BLaER1 treated with 17β-estradiol and CSF1 and Interleukin-3, amounts not matched to agents 10 nM and 100 nM (cell line): Measurements from ENCODE around the gene SH2B3.

ENCODE experiments used
- H3K27ac ChIP-seq, 11 experiments: shearing (Covaris generic); formaldehyde crosslinking; 2 replicates each; pipeline ENCODE4 v1.8.1; 2022
- H3K27me3 ChIP-seq, 11 experiments: shearing (Covaris generic); formaldehyde crosslinking; 2 replicates each; pipeline ENCODE4 v1.8.1; 2022
- H3K36me3 ChIP-seq, 11 experiments: shearing (Covaris generic); formaldehyde crosslinking; 2 replicates each; pipeline ENCODE4 v1.8.1; 2022
- H3K4me1 ChIP-seq, 10 experiments: shearing (Covaris generic); formaldehyde crosslinking; 2 replicates each; pipeline ENCODE4 v1.8.1; 2022
- H3K4me2 ChIP-seq, 11 experiments: shearing (Covaris generic); formaldehyde crosslinking; 2 replicates each; pipeline ENCODE4 v1.8.1; 2022
- H3K4me3 ChIP-seq, 10 experiments: shearing (Covaris generic); formaldehyde crosslinking; 2 replicates each; pipeline ENCODE4 v1.8.1; 2022
- H3K9ac ChIP-seq, 11 experiments: shearing (Covaris generic); formaldehyde crosslinking; 2 replicates each; pipeline ENCODE4 v1.8.1; 2022
- H3K9me3 ChIP-seq, 11 experiments: shearing (Covaris generic); formaldehyde crosslinking; replicated peaks in 1 of 11; 2 replicates each; pipeline ENCODE4 v1.8.1; 2022
- H4K20me1 ChIP-seq, 11 experiments: shearing (Covaris generic); formaldehyde crosslinking; 2 replicates each; pipeline ENCODE4 v1.8.1; 2022
- Cebpa-rat ChIP-seq, 11 experiments: shearing (Covaris generic); IDR thresholded peaks; 2 replicates each; pipeline ENCODE4 v1.8.1; 2022

The SH2B3 gene

GRCh38 chr12:111405149-111405858, 419 bp upstream of the SH2B3 start:
- Histone ChIP-seq H3K27ac (peak overlapping the region; percentile 49 to 99 (median 97); a peak in 21 of 22 replicates), H3K9ac (peak overlapping the region; percentile 92 to 99 (median 98)), H3K36me3 (peaks cover 0 to 26% (median 8%) of the 10 kb centered on the region in 11 experiments; a peak in 11 of 22 replicates), H3K27me3 (no peaks in the 10 kb centered on the region), H3K4me1 (peaks cover 65 to 79% (median 74%) of the 10 kb centered on the region in 10 experiments), H3K4me3 (peak overlapping the region; percentile 84 to 100 (median 98)), H3K4me2 (peak overlapping the region; percentile 84 to 99 (median 90)), H3K9me3 (no peaks in the 10 kb centered on the region), H4K20me1 (peaks cover 32 to 42% (median 35%) of the 10 kb centered on the region in 11 experiments)
- TF ChIP-seq Cebpa-rat (IDR thresholded peaks at IDR 0.05), result peak in 7 of 11 experiments; percentile 55 to 81 (median 74); a peak in 9 of 22 replicates

- peak overlapping the region; percentile 93 to 99 (median 97) for H3K27ac ChIP-seq
- H3K4me3 ChIP-seq, result peak overlapping the region; percentile 84 to 100 (median 98)
- H3K9me3 ChIP-seq, result no peaks in the 10 kb centered on the region
- H3K4me1 ChIP-seq, result peaks cover 73 to 81% (median 78%) of the 10 kb centered on the region in 10 experiments
- no peak for TF ChIP-seq Cebpa-rat (IDR thresholded peaks at IDR 0.05)
- peaks cover 46 to 57% (median 50%) of the 10 kb centered on the region in 11 experiments for H4K20me1 ChIP-seq
- H3K36me3 ChIP-seq, result peaks cover 0 to 40% (median 8%) of the 10 kb centered on the region in 11 experiments; a peak in 11 of 22 replicates
- no peaks in the 10 kb centered on the region for H3K27me3 ChIP-seq
- peak overlapping the region; percentile 92 to 99 (median 98) for H3K9ac ChIP-seq
- peak overlapping the region; percentile 98 to 100 (median 100) for H3K4me2 ChIP-seq
Observed at GRCh38 chr12:111406474-111407376, 1.0 kb downstream of the SH2B3 start.

GRCh38 chr12:111407377-111408115, 1.8 kb downstream of the SH2B3 start:
- H3K27ac ChIP-seq, result peak overlapping the region; percentile 93 to 99 (median 97)
- H3K4me3 ChIP-seq, result peak overlapping the region; percentile 84 to 100 (median 98)
- peaks cover 54 to 65% (median 58%) of the 10 kb centered on the region in 11 experiments for H4K20me1 ChIP-seq
- H3K9ac ChIP-seq, result peak overlapping the region; percentile 92 to 99 (median 98)
- no peaks in the 10 kb centered on the region for H3K9me3 ChIP-seq
- no peak for TF ChIP-seq Cebpa-rat (IDR thresholded peaks at IDR 0.05)
- no peaks in the 10 kb centered on the region for H3K27me3 ChIP-seq
- H3K4me2 ChIP-seq, result peak overlapping the region; percentile 98 to 100 (median 100)
- H3K4me1 ChIP-seq, result peaks cover 73 to 84% (median 80%) of the 10 kb centered on the region in 10 experiments
- peaks cover 0 to 44% (median 9%) of the 10 kb centered on the region in 11 experiments; a peak in 11 of 22 replicates for H3K36me3 ChIP-seq

- Histone ChIP-seq H4K20me1 (peaks cover 60 to 70% (median 63%) of the 10 kb centered on the region in 11 experiments), H3K9ac (peak overlapping the region; percentile 92 to 99 (median 98); a peak in 21 of 22 replicates), H3K4me1 (peaks cover 73 to 84% (median 80%) of the 10 kb centered on the region in 10 experiments), H3K9me3 (no peaks in the 10 kb centered on the region), H3K27ac (peak overlapping the region; percentile 70 to 99 (median 97); a peak in 19 of 22 replicates), H3K4me2 (peak overlapping the region; percentile 98 to 100 (median 100)), H3K36me3 (peaks cover 0 to 49% (median 14%) of the 10 kb centered on the region in 11 experiments; a peak in 13 of 22 replicates), H3K27me3 (no peaks in the 10 kb centered on the region), H3K4me3 (peak overlapping the region; percentile 84 to 100 (median 98))
- no peak for TF ChIP-seq Cebpa-rat (IDR thresholded peaks at IDR 0.05)
Observed at GRCh38 chr12:111408116-111408440, 2.4 kb downstream of the SH2B3 start.

GRCh38 chr12:111408686-111409402, 3.1 kb downstream of the SH2B3 start:
- H3K9me3 ChIP-seq, result no peaks in the 10 kb centered on the region
- no peaks in the 10 kb centered on the region for H3K27me3 ChIP-seq
- H3K4me3 ChIP-seq, result peak overlapping the region; percentile 44 to 100 (median 98)
- peaks cover 67 to 78% (median 71%) of the 10 kb centered on the region in 11 experiments for H4K20me1 ChIP-seq
- peaks cover 75 to 84% (median 80%) of the 10 kb centered on the region in 10 experiments for H3K4me1 ChIP-seq
- H3K36me3 ChIP-seq, result peaks cover 0 to 57% (median 22%) of the 10 kb centered on the region in 11 experiments; a peak in 17 of 22 replicates
- no peak for TF ChIP-seq Cebpa-rat (IDR thresholded peaks at IDR 0.05)
- peak overlapping the region; percentile 92 to 99 (median 98) for H3K9ac ChIP-seq
- H3K27ac ChIP-seq, result peak overlapping the region; percentile 70 to 99 (median 97); a peak in 21 of 22 replicates
- H3K4me2 ChIP-seq, result peak overlapping the region; percentile 98 to 100 (median 100)

GRCh38 chr12:111409403-111409779, 3.7 kb downstream of the SH2B3 start:
- Histone ChIP-seq H3K27me3 (no peaks in the 10 kb centered on the region), H3K36me3 (peaks cover 0 to 61% (median 25%) of the 10 kb centered on the region in 11 experiments; a peak in 17 of 22 replicates), H3K4me1 (peaks cover 75 to 84% (median 80%) of the 10 kb centered on the region in 10 experiments), H3K4me3 (peak overlapping the region; percentile 44 to 100 (median 98)), H3K27ac (peak overlapping the region; percentile 70 to 99 (median 97); a peak in 21 of 22 replicates), H3K9me3 (no peaks in the 10 kb centered on the region), H4K20me1 (peaks cover 73 to 83% (median 76%) of the 10 kb centered on the region in 11 experiments), H3K4me2 (peak overlapping the region; percentile 98 to 100 (median 100)), H3K9ac (peak overlapping the region; percentile 92 to 99 (median 98))
- TF ChIP-seq Cebpa-rat (IDR thresholded peaks at IDR 0.05), result no peak

GRCh38 chr12:111409780-111410430, 4.2 kb downstream of the SH2B3 start:
- H4K20me1 ChIP-seq, result peaks cover 78 to 88% (median 81%) of the 10 kb centered on the region in 11 experiments

More at GRCh38 chr12:111409780-111410430, 4.2 kb downstream of the SH2B3 start:
- Histone ChIP-seq H3K27ac (peak overlapping the region; percentile 70 to 99 (median 97); a peak in 21 of 22 replicates), H3K36me3 (peaks cover 0 to 67% (median 30%) of the 10 kb centered on the region in 11 experiments; a peak in 19 of 22 replicates), H3K4me2 (peak overlapping the region; percentile 98 to 100 (median 100)), H3K27me3 (no peaks in the 10 kb centered on the region), H3K9me3 (no peaks in the 10 kb centered on the region), H3K4me1 (peaks cover 75 to 84% (median 80%) of the 10 kb centered on the region in 10 experiments), H3K9ac (peak overlapping the region; percentile 92 to 99 (median 98)), H3K4me3 (peak overlapping the region; percentile 44 to 100 (median 98))
- TF ChIP-seq Cebpa-rat (IDR thresholded peaks at IDR 0.05), result no peak
